Breast epithelium (tissue), 3 donors: ENCODE measurements around the gene ARFIP1. TPM values are rescaled to one million over a fixed set of nuclear protein-coding genes. Genes with fewer than 3 reads are reported as not detected.

Experiments
- total RNA-seq, 3 donors: library from RNA; depleted of rRNA; stranded (reverse); fragments of >200 nt; gene quantifications; one replicate each; pipeline ENCODE4 v1.1.0, GENCODE V29; 2016

ARFIP1 gene
- total RNA-seq, 3 donors from 2014 or later = 25.3 to 54.9 (median 39.0) TPM

Other genes starting within 250 kb of the ARFIP1 start
- gene FBXW7, start 243.9 kb upstream of the ARFIP1 start, total RNA-seq = 100 to 1,000 TPM in 2 of 3 donors, 10 to 100 TPM in 1; 55.7 to 247 (median 117) TPM
- gene TMEM154, start 100.0 kb upstream of the ARFIP1 start, total RNA-seq = 1 to 10 TPM; 1.3 to 7.2 (median 5.6) TPM
- 1 to 10 TPM in 1 of 3 donors, under 1 TPM in 2; 0.16 to 1.6 (median 0.66) TPM for gene TIGD4, start 224 bp upstream of the ARFIP1 start, total RNA-seq
- gene FHDC1, start 156.4 kb downstream of the ARFIP1 start, total RNA-seq = 1 to 10 TPM in 2 of 3 donors, under 1 TPM in 1; 0.48 to 2.3 (median 2.0) TPM